Thymus (tissue), 11 donors: ENCODE results near the gene RAB15. TPM values are rescaled to one million over a fixed set of nuclear protein-coding genes. Genes with fewer than 3 reads are reported as not detected.

Experiments used
- DNase-seq, 9 donors: peaks; one replicate each; pipeline ENCODE4 v3.0.0-alpha.2; 2013; ENCODE audit warnings: low spot score in 9 of 9, low read depth in 6 of 9, missing footprints in 1 of 9
- H3K27ac ChIP-seq, 2 donors: one replicate each; pipeline ENCODE4 v1.5.1; 2013; ENCODE audit warnings: control low read depth in 1 of 2, low read depth in 1 of 2, low read length in 1 of 2, mild to moderate bottlenecking in 1 of 2, moderate library complexity in 1 of 2
- H3K27me3 ChIP-seq, 2 donors: one replicate each; pipeline ENCODE4 v1.5.1; 2013; ENCODE audit warnings: low read length in 1 of 2; ENCODE audit not compliant: control insufficient read depth in 2 of 2, insufficient read depth in 1 of 2
- H3K36me3 ChIP-seq, 2 donors: one replicate each; pipeline ENCODE4 v1.5.1; 2013; ENCODE audit warnings: low read length in 1 of 2, mild to moderate bottlenecking in 1 of 2, moderate library complexity in 1 of 2; ENCODE audit not compliant: control insufficient read depth in 2 of 2, insufficient read depth in 2 of 2
- H3K4me1 ChIP-seq, 2 donors: one replicate each; pipeline ENCODE4 v1.5.1; 2013; ENCODE audit warnings: low read length in 2 of 2; ENCODE audit not compliant: control insufficient read depth in 2 of 2, insufficient read depth in 2 of 2
- H3K4me3 ChIP-seq, 2 donors: one replicate each; pipeline ENCODE4 v1.5.1; 2013; ENCODE audit warnings: low read length in 2 of 2, control low read depth in 1 of 2, mild to moderate bottlenecking in 1 of 2
- H3K9me3 ChIP-seq, 2 donors: one replicate each; pipeline ENCODE4 v1.5.1; 2013; ENCODE audit warnings: low read length in 1 of 2, mild to moderate bottlenecking in 1 of 2; ENCODE audit not compliant: control insufficient read depth in 2 of 2, insufficient read depth in 1 of 2
- WGBS: extraction: QIAGEN DNeasy Blood & Tissue Kit; methylation state at CpG from one replicate; pipeline ENCODE4 v1.1.7; 2013; 5-methylcytosine and 5-hydroxymethylcytosine counted together
- polyA plus RNA-seq: library from polyadenylated mRNA; stranded (reverse); fragments of 200-250 nt; gene quantifications from one replicate; pipeline ENCODE4 v1.2.3, GENCODE V29; 2013
- total RNA-seq: library from RNA; stranded (reverse); fragments of 120-200 nt; gene quantifications from one replicate; pipeline ENCODE4 v1.2.4, GENCODE V29; 2013
- donor health status: healthy.

Gene RAB15
- total and polyA plus RNA-seq, 2 donors = 6.8 to 8.8 TPM

DNA sequence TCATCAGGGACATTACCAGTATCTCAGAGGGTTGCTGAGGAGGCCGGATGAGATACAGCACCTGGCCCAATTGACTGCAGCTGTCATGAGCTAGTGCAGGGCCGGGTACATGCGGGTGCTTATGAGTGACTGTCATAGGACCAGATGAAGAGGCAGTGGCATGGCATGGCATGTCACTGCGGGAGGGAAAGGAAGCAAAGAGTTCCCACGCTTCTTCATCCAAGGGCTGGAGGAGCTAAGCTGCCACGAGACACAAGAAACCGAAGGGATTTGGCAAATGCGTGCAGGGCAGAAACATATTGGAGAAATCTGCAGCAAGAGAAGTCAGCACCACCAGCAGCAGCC, 18.9 kb downstream of the RAB15 start:
- Histone ChIP-seq H3K9me3 (no peaks in the 10 kb centered on the region), H3K36me3 (peaks cover 21 to 31% of the 10 kb centered on the region in 2 donors), H3K4me1 (no peaks in the 10 kb centered on the region), H3K4me3 (no peak overlapping the region), H3K27me3 (no peaks in the 10 kb centered on the region), H3K27ac (no peak overlapping the region)
- DNase-seq = no peak
- WGBS = 96% methylated on average over 8 of the region's 8 CpGs

- DNase-seq = no peak
- Histone ChIP-seq H3K27me3 (no peaks in the 10 kb centered on the region), H3K4me3 (no peak overlapping the region), H3K9me3 (no peaks in the 10 kb centered on the region), H3K36me3 (peaks cover 24 to 36% of the 10 kb centered on the region in 2 donors), H3K27ac (no peak overlapping the region), H3K4me1 (no peaks in the 10 kb centered on the region)
- 85% methylated on average over 7 of the region's 7 CpGs for WGBS
Observed at GRCh38 chr14:64952598-64953309, 19.4 kb downstream of the RAB15 start.

- Histone ChIP-seq H3K4me1 (peaks cover 0 to 8% of the 10 kb centered on the region in 2 donors), H3K4me3 (no peak overlapping the region), H3K27me3 (no peaks in the 10 kb centered on the region), H3K9me3 (no peaks in the 10 kb centered on the region), H3K36me3 (peaks cover 25 to 37% of the 10 kb centered on the region in 2 donors), H3K27ac (no peak overlapping the region)
- no peak for DNase-seq
Observed at GRCh38 chr14:64951724-64952123, 20.4 kb downstream of the RAB15 start.

- no peak overlapping the region for H3K4me3 ChIP-seq
- peaks cover 0 to 11% of the 10 kb centered on the region in 2 donors for H3K4me1 ChIP-seq
- no peak for DNase-seq
- WGBS = 99% methylated on average over 8 of the region's 8 CpGs
- H3K27me3 ChIP-seq = no peaks in the 10 kb centered on the region
- H3K27ac ChIP-seq = no peak overlapping the region
- H3K36me3 ChIP-seq = peaks cover 23 to 37% of the 10 kb centered on the region in 2 donors
- no peaks in the 10 kb centered on the region for H3K9me3 ChIP-seq
Observed at GRCh38 chr14:64951291-64951690, 20.8 kb downstream of the RAB15 start.

- Histone ChIP-seq H3K27me3 (no peaks in the 10 kb centered on the region), H3K36me3 (peaks cover 23 to 40% of the 10 kb centered on the region in 2 donors), H3K4me3 (no peak overlapping the region), H3K27ac (no peak overlapping the region), H3K4me1 (peaks cover 0 to 15% of the 10 kb centered on the region in 2 donors), H3K9me3 (no peaks in the 10 kb centered on the region)
- DNase-seq = no peak
- 98% methylated on average over 8 of the region's 8 CpGs for WGBS
Observed at GRCh38 chr14:64950889-64951288, 21.2 kb downstream of the RAB15 start.

- H3K36me3 ChIP-seq = peaks cover 26 to 48% of the 10 kb centered on the region in 2 donors
- no peak for DNase-seq
- peaks cover 0 to 19% of the 10 kb centered on the region in 2 donors for H3K4me1 ChIP-seq
- H3K4me3 ChIP-seq = no peak overlapping the region
- no peaks in the 10 kb centered on the region for H3K9me3 ChIP-seq
- H3K27me3 ChIP-seq = no peaks in the 10 kb centered on the region
- WGBS = 98% methylated on average over 8 of the region's 8 CpGs
- no peak overlapping the region for H3K27ac ChIP-seq
Observed at GRCh38 chr14:64948612-64949210, 23.4 kb downstream of the RAB15 start.

GRCh38 chr14:64947710-64948611, 24.2 kb downstream of the RAB15 start:
- no peaks in the 10 kb centered on the region for H3K9me3 ChIP-seq
- peaks cover 0 to 19% of the 10 kb centered on the region in 2 donors for H3K4me1 ChIP-seq
- no peak overlapping the region for H3K4me3 ChIP-seq
- no peak overlapping the region for H3K27ac ChIP-seq
- 95% methylated on average over 28 of the region's 28 CpGs for WGBS
- no peaks in the 10 kb centered on the region for H3K27me3 ChIP-seq
- peaks cover 31 to 52% of the 10 kb centered on the region in 2 donors for H3K36me3 ChIP-seq
- no peak for DNase-seq

DNA sequence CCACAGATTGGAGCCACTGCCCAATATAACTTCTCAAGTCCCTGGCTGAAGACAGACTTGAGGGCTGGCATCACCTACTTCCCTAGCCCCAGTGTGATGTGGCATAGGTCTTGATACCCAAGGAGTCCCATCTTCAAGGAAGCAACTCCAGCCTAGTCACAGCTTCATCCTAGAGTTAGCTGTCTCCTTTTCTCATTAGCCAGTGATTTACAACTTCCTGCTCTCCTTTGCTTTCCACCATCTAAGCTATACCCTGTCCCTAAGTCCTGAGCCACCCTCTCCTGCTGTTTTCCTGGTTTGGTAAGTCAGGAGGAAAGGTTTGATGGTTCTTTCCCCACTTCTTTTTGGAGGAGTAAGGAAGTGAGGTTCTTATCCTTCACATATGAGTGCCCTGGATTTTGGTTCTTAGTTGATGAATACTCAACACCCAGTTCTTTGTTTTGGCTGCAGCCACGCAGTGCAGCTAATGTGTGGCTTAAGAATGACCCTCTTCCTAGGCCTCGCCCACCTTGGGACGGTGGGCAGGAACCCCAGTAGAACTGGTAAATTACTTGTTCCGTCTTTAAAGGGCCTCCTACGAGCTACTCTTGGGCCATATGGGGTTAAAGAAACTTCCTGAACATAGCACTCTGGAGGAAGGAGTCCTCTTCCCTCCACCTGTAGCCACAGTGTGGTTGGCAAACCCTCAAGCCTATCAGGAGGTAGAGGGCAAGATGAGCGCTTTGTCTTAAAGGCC, 25.7 kb downstream of the RAB15 start:
- Histone ChIP-seq H3K36me3 (peaks cover 28 to 57% of the 10 kb centered on the region in 2 donors), H3K27me3 (no peaks in the 10 kb centered on the region), H3K27ac (no peak overlapping the region), H3K4me3 (no peak overlapping the region), H3K9me3 (no peaks in the 10 kb centered on the region), H3K4me1 (peaks cover 0 to 19% of the 10 kb centered on the region in 2 donors)
- no peak for DNase-seq
- 46% methylated on average over 6 of the region's 6 CpGs for WGBS
